Activated CD8-positive, alpha-beta T cell treated with anti-CD3 and anti-CD28 coated beads for 36 hours (primary cell): ENCODE data around the gene CNGA1. TPM values are rescaled to one million over a fixed set of nuclear protein-coding genes. Genes with fewer than 3 reads are reported as not detected.

ENCODE experiments used
- ATAC-seq: fragments of 200-7000 bp; cut with Tn5 transposase; one replicate; pipeline ENCODE4 v1.10.0; 2021; ENCODE audit warnings: mild to moderate bottlenecking, moderate library complexity
- CTCF ChIA-PET: fragments of 350-600 bp; sonication (Branson Sonifier 250); formaldehyde crosslinking; loops from one replicate; lab custom pipeline; 2021; ENCODE audit warnings: antibody characterized with exemption; lab: Charles Lee
- POLR2A ChIA-PET: fragments of 350-600 bp; sonication (Branson Sonifier 250); formaldehyde crosslinking; loops from one replicate; lab custom pipeline; 2021; ENCODE audit warnings: antibody characterized with exemption; lab: Charles Lee
- DNase-seq: peaks from one replicate; pipeline ENCODE4 v3.0.0-alpha.2; 2020
- H3K27ac Mint-ChIP-seq: one replicate; pipeline ENCODE4 v1.8.0; 2021; ENCODE audit warnings: mild to moderate bottlenecking, mixed read lengths
- H3K27me3 Mint-ChIP-seq: one replicate; pipeline ENCODE4 v1.8.0; 2021; ENCODE audit warnings: mixed read lengths
- H3K36me3 Mint-ChIP-seq: one replicate; pipeline ENCODE4 v1.8.0; 2021; ENCODE audit warnings: low read depth, mixed read lengths
- H3K4me1 Mint-ChIP-seq: one replicate; pipeline ENCODE4 v1.8.0; 2021; ENCODE audit warnings: low read depth, mixed read lengths
- H3K4me3 Mint-ChIP-seq: one replicate; pipeline ENCODE4 v1.8.0; 2021; ENCODE audit warnings: mild to moderate bottlenecking, moderate library complexity, mixed read lengths
- H3K9me3 Mint-ChIP-seq: one replicate; pipeline ENCODE4 v1.8.0; 2021; ENCODE audit warnings: mixed read lengths
- intact Hi-C: fragments of 100-400 bp; cut with micrococcal nuclease; formaldehyde crosslinking; loops from one replicate; pipeline ENCODE4 v1.10.0; 2022
- total RNA-seq, 2 experiments: library from RNA; stranded (reverse); gene quantifications; one replicate each; pipeline ENCODE4 v1.2.3, GENCODE V29; 2021
- TF ChIP-seq, protein P1 (sequence below): fragments of 200-600 bp; IDR thresholded peaks from one replicate; pipeline ENCODE4 v1.8.0; 2022; ENCODE audit warnings: antibody characterized with exemption, mild to moderate bottlenecking

CNGA1 gene
- total RNA-seq = under 1 TPM in 1 of 2 experiments, not detected in 1; 0.50 TPM

DNA sequence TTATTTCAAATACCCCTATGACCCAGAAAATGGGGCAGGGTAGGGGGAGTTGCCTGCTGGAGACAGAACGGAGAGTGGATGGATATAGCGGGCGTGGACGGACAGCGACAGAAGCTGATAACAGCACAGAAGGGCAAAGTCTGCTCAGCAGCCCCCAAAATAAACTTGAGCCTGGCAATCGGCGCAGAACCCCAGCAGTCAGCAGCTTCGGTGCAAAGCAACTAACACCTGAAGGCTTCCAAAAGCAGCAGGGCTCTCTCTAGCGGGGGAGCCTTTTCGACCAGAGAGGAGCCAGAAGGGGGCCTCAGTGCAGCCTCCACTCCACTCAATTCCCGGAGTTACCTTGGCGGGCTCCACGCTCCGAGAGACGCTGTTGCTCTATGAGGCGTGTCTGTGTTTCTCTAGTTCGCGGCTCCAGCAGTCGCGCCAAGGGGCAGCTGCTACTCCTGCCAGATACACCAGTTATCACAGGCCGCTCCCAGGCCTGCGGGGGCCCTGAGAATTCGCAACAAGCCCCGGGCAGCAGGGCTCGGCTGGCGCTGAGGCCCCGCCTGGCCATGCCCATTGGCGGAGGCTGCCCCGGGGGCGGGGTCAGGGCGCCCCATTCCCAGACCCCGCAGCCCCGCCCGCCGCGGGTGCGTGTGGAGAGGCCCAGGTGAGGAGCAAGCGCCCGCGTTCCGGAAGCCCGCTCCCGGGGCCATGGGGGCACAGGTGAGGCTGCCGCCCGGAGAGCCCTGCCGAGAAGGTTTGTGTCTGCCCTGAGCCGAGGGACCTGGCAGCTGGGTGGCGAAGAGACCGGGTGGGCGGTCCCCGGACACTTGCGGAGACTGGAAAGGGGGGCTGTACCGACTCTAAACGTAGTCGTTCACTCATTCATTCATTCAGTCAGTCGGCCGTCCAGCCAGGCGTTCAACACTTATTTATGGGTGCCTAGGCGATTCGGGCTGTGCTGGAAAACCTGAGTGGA, at the start of gene CNGA1, which contains the start of gene NIPAL1:
CNGA1 (minus strand) TSS at position 541 of the 967 bp plus-strand sequence. CDS start 63,992 bp downstream, outside the sequence.
NIPAL1 (plus strand) TSS at position 632 of the 967 bp plus-strand sequence; CDS start at position 700, 68 bp downstream.
- ChIA-PET POLR2A (interaction anchor here (0.6 to 1.0 kb wide), 2 partner anchors 12 to 16 kb away, joined by 4 to 5 read pairs; no protein-coding TSS in a partner anchor), CTCF (interaction anchor here (1.0 to 4.2 kb wide), 5 partner anchors 17 to 74 kb away, joined by 3 to 44 read pairs (median 3); no protein-coding TSS in a partner anchor)
- Mint-ChIP-seq H3K27me3 (peaks cover 17% of the 10 kb centered on the region), H3K36me3 (no peaks in the 10 kb centered on the region), H3K9me3 (no peaks in the 10 kb centered on the region), H3K27ac (peak within 1 kb of the TSS; percentile 42), H3K4me1 (peaks cover 23% of the 10 kb centered on the region), H3K4me3 (peak within 1 kb of the TSS; percentile 79)
- peak; percentile 69 for DNase-seq
- TF ChIP-seq, protein P1, sequence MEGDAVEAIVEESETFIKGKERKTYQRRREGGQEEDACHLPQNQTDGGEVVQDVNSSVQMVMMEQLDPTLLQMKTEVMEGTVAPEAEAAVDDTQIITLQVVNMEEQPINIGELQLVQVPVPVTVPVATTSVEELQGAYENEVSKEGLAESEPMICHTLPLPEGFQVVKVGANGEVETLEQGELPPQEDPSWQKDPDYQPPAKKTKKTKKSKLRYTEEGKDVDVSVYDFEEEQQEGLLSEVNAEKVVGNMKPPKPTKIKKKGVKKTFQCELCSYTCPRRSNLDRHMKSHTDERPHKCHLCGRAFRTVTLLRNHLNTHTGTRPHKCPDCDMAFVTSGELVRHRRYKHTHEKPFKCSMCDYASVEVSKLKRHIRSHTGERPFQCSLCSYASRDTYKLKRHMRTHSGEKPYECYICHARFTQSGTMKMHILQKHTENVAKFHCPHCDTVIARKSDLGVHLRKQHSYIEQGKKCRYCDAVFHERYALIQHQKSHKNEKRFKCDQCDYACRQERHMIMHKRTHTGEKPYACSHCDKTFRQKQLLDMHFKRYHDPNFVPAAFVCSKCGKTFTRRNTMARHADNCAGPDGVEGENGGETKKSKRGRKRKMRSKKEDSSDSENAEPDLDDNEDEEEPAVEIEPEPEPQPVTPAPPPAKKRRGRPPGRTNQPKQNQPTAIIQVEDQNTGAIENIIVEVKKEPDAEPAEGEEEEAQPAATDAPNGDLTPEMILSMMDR = no peak
- ATAC-seq = peak; percentile 89
- intact Hi-C loops = loop anchor here (5.0 kb wide), 1 partner anchor 71 kb away; no protein-coding TSS in a partner anchor

DNA sequence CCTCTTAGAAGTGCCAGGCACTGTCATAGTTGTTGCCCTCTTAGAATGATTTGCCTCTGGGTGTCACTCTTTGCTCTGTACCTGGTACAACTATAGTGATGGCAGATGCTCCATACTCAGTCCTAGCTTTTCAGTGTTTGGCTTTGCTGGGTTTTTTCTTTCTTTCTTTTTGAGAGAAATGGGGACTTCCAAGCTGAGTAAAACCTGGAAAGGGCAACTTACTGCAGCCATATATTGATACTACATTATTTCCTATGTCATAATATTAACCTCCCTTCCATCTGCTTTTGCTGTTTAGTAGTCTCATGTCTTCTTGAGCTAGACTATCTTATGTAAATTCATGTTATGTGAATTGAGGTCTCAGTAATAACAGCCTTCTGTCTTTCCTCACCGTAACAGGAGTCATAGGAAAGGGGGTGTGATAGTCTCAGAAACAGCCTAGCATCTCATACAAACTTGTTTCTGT, 49.1 kb upstream of the CNGA1 start:
- TF ChIP-seq, protein P1 = no peak
- ChIA-PET POLR2A (interaction anchor here (1.1 to 2.1 kb wide), 2 partner anchors 14 to 15 kb away, joined by 3 to 8 read pairs; no protein-coding TSS in a partner anchor), CTCF (interaction anchor here (0.8 to 9.2 kb wide), 9 partner anchors 17 to 67 kb away, joined by 3 to 56 read pairs (median 6); no protein-coding TSS in a partner anchor)
- DNase-seq (no peak), ATAC-seq (peak; percentile 81)
- no peak overlapping the region for H3K4me3 Mint-ChIP-seq
- H3K27me3 Mint-ChIP-seq = no peaks in the 10 kb centered on the region
- peaks cover 15% of the 10 kb centered on the region for H3K9me3 Mint-ChIP-seq
- H3K27ac Mint-ChIP-seq = peak overlapping the region; percentile 55
- H3K4me1 Mint-ChIP-seq = peaks cover 34% of the 10 kb centered on the region
- peaks cover 38% of the 10 kb centered on the region for H3K36me3 Mint-ChIP-seq
- intact Hi-C loops = loop anchor here (2.0 kb wide), 1 partner anchor 19 kb away; no protein-coding TSS in a partner anchor

DNA sequence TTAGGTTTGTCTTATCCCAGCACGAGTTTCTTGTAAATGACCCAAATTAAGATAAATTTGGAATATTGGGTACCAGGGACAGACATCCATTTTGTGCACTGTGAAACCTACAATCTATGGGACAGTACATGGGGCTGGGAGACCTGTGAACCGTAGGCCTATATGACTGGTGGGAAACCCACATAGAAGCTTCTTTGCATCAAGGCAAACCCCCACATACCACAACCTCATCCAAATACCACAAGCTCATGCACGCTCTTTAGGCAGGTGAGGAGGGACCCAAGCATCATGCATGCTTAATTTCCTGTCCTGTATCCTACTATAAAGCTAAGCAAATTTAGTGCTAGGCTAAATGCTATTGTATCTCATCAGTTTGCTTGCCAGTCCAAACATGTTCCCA, 47.9 kb upstream of the CNGA1 start:
- H3K27ac Mint-ChIP-seq = no peak overlapping the region
- peaks cover 38% of the 10 kb centered on the region for H3K36me3 Mint-ChIP-seq
- peak; percentile 65 for DNase-seq
- CTCF ChIA-PET = interaction anchor here (1.1 to 9.2 kb wide), 5 partner anchors 16 to 75 kb away, joined by 3 to 56 read pairs (median 33); no protein-coding TSS in a partner anchor
- peaks cover 37% of the 10 kb centered on the region for H3K4me1 Mint-ChIP-seq
- H3K4me3 Mint-ChIP-seq = no peak overlapping the region
- peak; percentile 63 for ATAC-seq
- peaks cover 25% of the 10 kb centered on the region for H3K9me3 Mint-ChIP-seq
- POLR2A ChIA-PET = interaction anchor here (1.0 to 2.1 kb wide), 3 partner anchors 14 to 28 kb away, joined by 3 to 8 read pairs (median 5); no protein-coding TSS in a partner anchor
- H3K27me3 Mint-ChIP-seq = no peaks in the 10 kb centered on the region
- intact Hi-C loops = loop anchor here (2.0 kb wide), 1 partner anchor 18 kb away; no protein-coding TSS in a partner anchor
- TF ChIP-seq, protein P1 = no peak

DNA sequence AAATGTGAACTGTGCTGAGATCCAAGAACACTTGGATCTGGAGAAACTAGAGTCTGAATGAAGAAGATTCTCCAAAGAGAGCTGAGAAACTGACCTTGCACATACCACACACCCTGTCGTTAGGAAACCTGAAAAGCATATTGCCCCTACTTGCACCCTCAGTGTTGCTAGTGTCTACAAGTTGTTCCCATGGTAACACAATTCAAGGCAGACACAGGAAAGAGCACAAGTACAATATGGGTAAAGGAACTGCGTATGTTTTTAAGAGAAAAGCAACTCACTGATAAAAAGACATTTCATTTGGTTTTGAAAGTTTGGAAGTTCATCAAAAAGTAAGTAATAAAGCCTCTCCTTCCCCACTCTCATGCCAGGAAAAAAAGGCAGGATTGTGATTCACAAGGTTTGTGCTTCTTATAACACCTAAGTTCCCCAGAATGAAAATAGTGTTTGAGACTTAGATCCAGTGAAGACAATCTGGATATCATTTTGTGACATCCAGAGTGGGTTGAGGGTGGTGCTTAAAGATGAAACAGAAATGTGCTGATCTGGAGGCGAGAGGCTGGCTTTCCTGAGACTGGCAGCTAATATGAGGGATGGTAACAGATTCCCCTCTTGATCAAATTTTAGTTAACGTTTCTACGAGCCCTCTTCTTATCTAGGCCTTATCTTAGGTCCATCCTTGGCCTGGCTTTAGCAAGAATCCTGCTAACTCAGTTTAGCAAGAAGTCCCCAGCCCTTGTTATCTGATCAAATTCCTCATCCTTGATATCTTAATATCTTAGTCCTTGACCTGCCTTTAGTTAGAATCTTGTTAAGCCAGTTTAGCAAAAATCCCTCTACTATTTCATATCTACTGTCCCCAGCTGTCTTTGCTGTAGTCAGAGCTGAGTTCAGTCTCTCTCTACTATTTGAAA, 42.4 kb upstream of the CNGA1 start:
- Mint-ChIP-seq H3K27me3 (no peaks in the 10 kb centered on the region), H3K4me1 (peaks cover 21% of the 10 kb centered on the region), H3K36me3 (peaks cover 14% of the 10 kb centered on the region), H3K9me3 (peaks cover 24% of the 10 kb centered on the region), H3K4me3 (no peak overlapping the region), H3K27ac (no peak overlapping the region)
- DNase-seq (no peak), ATAC-seq (no peak)
- CTCF ChIA-PET = no interaction called here
- intact Hi-C loops = no loop called here
- TF ChIP-seq, protein P1 = no peak
- POLR2A ChIA-PET = no interaction called here
